CD4-positive, alpha-beta T cell (primary cell): Measurements from ENCODE around the gene ERICH6. TPM values are rescaled to one million over a fixed set of nuclear protein-coding genes. Genes with fewer than 3 reads are reported as not detected.

Experiments
- ATAC-seq: fragments of 200-7000 bp; cut with Tn5 transposase; one replicate; pipeline ENCODE4 v1.10.0; 2022; ENCODE audit warnings: mild to moderate bottlenecking; ENCODE audit not compliant: poor library complexity
- CTCF ChIA-PET: fragments of 350-600 bp; sonication (Branson Sonifier 250); formaldehyde crosslinking; loops from one replicate; lab custom pipeline; 2021; ENCODE audit warnings: antibody characterized with exemption, inconsistent platforms; lab: Charles Lee
- POLR2A ChIA-PET: fragments of 350-600 bp; sonication (Branson Sonifier 250); formaldehyde crosslinking; loops from one replicate; lab custom pipeline; 2021; ENCODE audit warnings: antibody characterized with exemption, inconsistent platforms; lab: Charles Lee
- DNase-seq, 14 experiments: peaks; one replicate each; pipeline ENCODE4 v3.0.0-alpha.2; 2013 to 2020; ENCODE audit warnings: mixed read lengths in 2 of 14
- H3K27ac ChIP-seq, 2 donors: one replicate each; pipeline versions ENCODE4 v1.5.1 to v1.7.0; 2013; ENCODE audit warnings: low read length in 2 of 2, low read depth in 1 of 2, mild to moderate bottlenecking in 1 of 2
- H3K27me3 ChIP-seq, 2 experiments: 1 replicate in 1 of 2; 2 replicates in 1 of 2; pipeline versions ENCODE4 v1.6.1 to v1.7.0; 2013; ENCODE audit warnings: low read length in 2 of 2, control low read depth in 1 of 2, mild to moderate bottlenecking in 1 of 2, moderate library complexity in 1 of 2; ENCODE audit not compliant: insufficient read depth in 2 of 2, control insufficient read depth in 1 of 2
- H3K36me3 ChIP-seq: one replicate; pipeline ENCODE4 v1.6.1; 2013; ENCODE audit warnings: low read length, control low read depth; ENCODE audit not compliant: insufficient read depth
- H3K4me1 ChIP-seq: one replicate; pipeline ENCODE4 v1.6.1; 2013; ENCODE audit warnings: low read length, control low read depth; ENCODE audit not compliant: insufficient read depth
- H3K4me3 ChIP-seq: one replicate; pipeline ENCODE4 v1.5.1; 2013; ENCODE audit warnings: mild to moderate bottlenecking, low read length, moderate library complexity
- H3K9me3 ChIP-seq, 2 experiments: 1 replicate in 1 of 2; 2 replicates in 1 of 2; pipeline versions ENCODE4 v1.6.1 to v1.7.0; 2013; ENCODE audit warnings: low read length in 2 of 2, mild to moderate bottlenecking in 2 of 2, control low read depth in 1 of 2, moderate library complexity in 1 of 2; ENCODE audit not compliant: control insufficient read depth in 1 of 2, insufficient read depth in 1 of 2
- H3K27ac Mint-ChIP-seq: one replicate; pipeline ENCODE4 v1.8.0; 2020; ENCODE audit warnings: mixed read lengths
- H3K27me3 Mint-ChIP-seq: one replicate; pipeline ENCODE4 v1.8.0; 2021; ENCODE audit warnings: mixed read lengths
- H3K36me3 Mint-ChIP-seq: one replicate; pipeline ENCODE4 v1.8.0; 2021; ENCODE audit warnings: low read depth, mixed read lengths
- H3K4me1 Mint-ChIP-seq: one replicate; pipeline ENCODE4 v1.8.0; 2021; ENCODE audit warnings: low read depth, mixed read lengths
- H3K4me3 Mint-ChIP-seq: one replicate; pipeline ENCODE4 v1.8.0; 2020; ENCODE audit warnings: mild to moderate bottlenecking, mixed read lengths
- H3K9me3 Mint-ChIP-seq: one replicate; pipeline ENCODE4 v1.8.0; 2020; ENCODE audit warnings: mixed read lengths
- intact Hi-C, 2 experiments: fragments of 100-400 bp; cut with DNase I in 1 of 2; cut with micrococcal nuclease in 1 of 2; formaldehyde crosslinking; loops; one replicate each; pipeline versions ENCODE4 v1.15.1 to v1.9.0; 2023 to 2025; cut with DNase I, micrococcal nuclease
- total RNA-seq, 174 experiments: library from RNA in 2 of 174; stranded (reverse) in 2 of 174; gene quantifications; one replicate each; pipeline ENCODE4 v1.2.3 and lab custom pipeline; 2021 to 2026
- TF ChIP-seq, protein P1 (sequence below): fragments of 200-600 bp; IDR thresholded peaks from one replicate; pipeline ENCODE4 v1.8.0; 2022; ENCODE audit warnings: antibody characterized with exemption, mild to moderate bottlenecking

Gene ERICH6
- total RNA-seq, 2 experiments from 2014 or later, result not detected

DNA sequence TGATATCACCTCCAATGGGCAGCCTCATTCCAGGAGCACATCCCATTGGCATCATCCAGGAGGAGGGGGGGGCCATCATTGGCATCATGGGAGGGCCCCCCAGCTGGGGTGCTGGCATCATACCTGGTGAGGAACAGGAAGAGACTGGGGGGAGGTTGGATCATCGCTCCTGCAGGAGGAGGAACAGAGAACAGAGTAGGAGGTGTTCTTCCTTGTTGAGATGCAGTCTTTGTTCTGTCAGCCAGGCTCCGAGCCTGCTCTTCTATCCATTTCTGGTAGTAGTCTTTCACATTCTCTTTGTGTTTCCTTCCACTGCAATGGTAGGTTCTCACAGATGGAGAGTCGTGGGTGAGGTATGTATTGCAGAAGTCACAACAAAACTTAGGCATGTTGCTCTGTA is 16.7 kb upstream of the ERICH6 start:
- H3K27ac ChIP-seq, result no peak overlapping the region
- peaks cover 0 to 5% of the 10 kb centered on the region in 2 experiments for H3K9me3 ChIP-seq
- no peak for DNase-seq
- H3K27me3 ChIP-seq, result no peaks in the 10 kb centered on the region
- Mint-ChIP-seq H3K4me3 (no peak overlapping the region), H3K9me3 (no peaks in the 10 kb centered on the region), H3K27ac (no peak overlapping the region), H3K27me3 (no peaks in the 10 kb centered on the region), H3K4me1 (peaks cover 5% of the 10 kb centered on the region), H3K36me3 (peaks cover 5% of the 10 kb centered on the region)
- H3K4me1 ChIP-seq, result peaks cover 3% of the 10 kb centered on the region
- intact Hi-C loops, result loop anchor here (2.0 to 10.0 kb wide), 10 partner anchors 40 to 562 kb away; partner anchors contain the start of genes MED12L (in 1 of the 2), P2RY14 (in 1 of the 2) and SIAH2 (in 1 of the 2)
- no peak for ATAC-seq
- POLR2A ChIA-PET, result interaction anchor here (2.0 kb wide), 1 partner anchor 43 kb away, joined by 11 read pairs; the partner anchor contains the start of gene SIAH2
- TF ChIP-seq, protein P1, sequence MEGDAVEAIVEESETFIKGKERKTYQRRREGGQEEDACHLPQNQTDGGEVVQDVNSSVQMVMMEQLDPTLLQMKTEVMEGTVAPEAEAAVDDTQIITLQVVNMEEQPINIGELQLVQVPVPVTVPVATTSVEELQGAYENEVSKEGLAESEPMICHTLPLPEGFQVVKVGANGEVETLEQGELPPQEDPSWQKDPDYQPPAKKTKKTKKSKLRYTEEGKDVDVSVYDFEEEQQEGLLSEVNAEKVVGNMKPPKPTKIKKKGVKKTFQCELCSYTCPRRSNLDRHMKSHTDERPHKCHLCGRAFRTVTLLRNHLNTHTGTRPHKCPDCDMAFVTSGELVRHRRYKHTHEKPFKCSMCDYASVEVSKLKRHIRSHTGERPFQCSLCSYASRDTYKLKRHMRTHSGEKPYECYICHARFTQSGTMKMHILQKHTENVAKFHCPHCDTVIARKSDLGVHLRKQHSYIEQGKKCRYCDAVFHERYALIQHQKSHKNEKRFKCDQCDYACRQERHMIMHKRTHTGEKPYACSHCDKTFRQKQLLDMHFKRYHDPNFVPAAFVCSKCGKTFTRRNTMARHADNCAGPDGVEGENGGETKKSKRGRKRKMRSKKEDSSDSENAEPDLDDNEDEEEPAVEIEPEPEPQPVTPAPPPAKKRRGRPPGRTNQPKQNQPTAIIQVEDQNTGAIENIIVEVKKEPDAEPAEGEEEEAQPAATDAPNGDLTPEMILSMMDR, result no peak
- CTCF ChIA-PET, result interaction anchor here (1.1 to 2.5 kb wide), 7 partner anchors 15 to 145 kb away, joined by 3 to 12 read pairs (median 4); partner anchors contain the start of genes ERICH6 and SIAH2
- no peaks in the 10 kb centered on the region for H3K36me3 ChIP-seq
- no peak overlapping the region for H3K4me3 ChIP-seq

DNA sequence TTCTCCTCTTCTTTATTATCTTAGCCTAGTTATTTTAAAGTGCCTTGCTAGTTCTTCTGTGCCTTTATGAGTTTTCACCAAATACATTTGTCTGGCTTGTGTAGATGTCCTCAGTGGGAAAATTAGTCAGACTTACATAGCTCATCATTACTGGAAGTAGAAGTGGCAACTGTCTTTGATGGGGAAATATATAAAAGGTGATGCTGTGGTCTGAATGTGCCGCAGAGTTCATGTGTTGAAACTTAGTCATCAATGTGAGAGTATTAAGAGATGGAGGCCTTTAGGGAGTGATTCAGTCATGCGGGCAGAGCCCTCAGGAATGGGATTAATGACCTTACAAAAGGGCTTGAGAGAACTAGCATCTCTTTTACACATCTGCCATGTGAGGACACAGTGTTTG is 6.4 kb upstream of the ERICH6 start:
- no peaks in the 10 kb centered on the region for H3K27me3 ChIP-seq
- no peak for ATAC-seq
- Mint-ChIP-seq H3K36me3 (peaks cover 64% of the 10 kb centered on the region), H3K4me3 (no peak overlapping the region), H3K27ac (no peak overlapping the region), H3K9me3 (peaks cover 11% of the 10 kb centered on the region), H3K4me1 (peaks cover 8% of the 10 kb centered on the region), H3K27me3 (no peaks in the 10 kb centered on the region)
- no peak overlapping the region for H3K27ac ChIP-seq
- H3K4me3 ChIP-seq, result no peak overlapping the region
- intact Hi-C loops, result no loop called here
- no peak for DNase-seq
- peaks cover 0 to 9% of the 10 kb centered on the region in 2 experiments for H3K9me3 ChIP-seq
- peaks cover 18% of the 10 kb centered on the region for H3K36me3 ChIP-seq
- ChIA-PET POLR2A (no interaction called here), CTCF (no interaction called here)
- no peaks in the 10 kb centered on the region for H3K4me1 ChIP-seq
- TF ChIP-seq, protein P1, result no peak

DNA sequence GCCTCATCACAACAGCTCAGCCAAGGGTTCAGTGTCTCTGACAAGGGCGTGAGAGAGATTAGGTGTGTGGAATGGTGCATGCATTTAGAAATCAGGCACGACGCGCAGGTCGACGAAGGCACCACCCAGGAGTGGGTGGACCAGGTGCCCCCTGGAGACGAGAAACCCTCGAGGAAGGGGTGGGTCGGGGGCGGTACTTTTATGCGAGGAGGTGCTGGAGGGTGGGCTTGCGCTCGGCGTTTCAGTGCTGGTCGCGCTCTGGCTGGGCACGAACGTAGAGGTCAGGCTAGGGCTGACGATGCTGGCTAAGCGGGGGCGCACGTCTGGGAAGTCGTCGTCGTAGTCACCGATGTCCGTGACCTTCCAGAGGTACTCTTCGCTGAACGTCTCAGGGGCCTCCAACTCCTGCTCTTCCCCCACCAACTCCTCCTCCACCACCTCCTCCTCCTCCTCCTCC is 393 bp downstream of the ERICH6 start:
- Mint-ChIP-seq H3K27ac (peak overlapping the region; percentile 99), H3K36me3 (peaks cover 23% of the 10 kb centered on the region), H3K27me3 (no peaks in the 10 kb centered on the region), H3K4me1 (peaks cover 26% of the 10 kb centered on the region), H3K4me3 (peak overlapping the region; percentile 99), H3K9me3 (peaks cover 2% of the 10 kb centered on the region)
- no peaks in the 10 kb centered on the region for H3K9me3 ChIP-seq
- peak overlapping the region; percentile 90 for H3K4me3 ChIP-seq
- POLR2A ChIA-PET, result interaction anchor here (0.6 to 3.2 kb wide), 11 partner anchors 9 to 952 kb away, joined by 3 to 72 read pairs (median 3); partner anchors contain the start of genes EIF2A, SELENOT, SERP1 and SIAH2
- no peaks in the 10 kb centered on the region for H3K27me3 ChIP-seq
- peak; percentile 9 to 73 (median 34) for DNase-seq
- CTCF ChIA-PET, result interaction anchor here (0.7 to 1.3 kb wide), 4 partner anchors 18 to 139 kb away, joined by 3 to 4 read pairs (median 3); no protein-coding TSS in a partner anchor
- TF ChIP-seq, protein P1, result no peak
- H3K4me1 ChIP-seq, result peaks cover 17% of the 10 kb centered on the region
- peak overlapping the region; percentile 77 to 89 for H3K27ac ChIP-seq
- intact Hi-C loops, result loop anchor here (1.0 to 10.0 kb wide), 5 partner anchors 59 to 296 kb away; partner anchors contain the start of genes SELENOT (in 2 of the 2), EIF2A (in 1 of the 2), SERP1 (in 1 of the 2) and SIAH2 (in 1 of the 2)
- H3K36me3 ChIP-seq, result peaks cover 6% of the 10 kb centered on the region
- ATAC-seq, result peak; percentile 56
